GM21737 (cell line): ENCODE results near the gene AFMID.
"Not testable (repeated sequence)": the region's sequence is repeated elsewhere in the genome, so short reads cannot be mapped to it uniquely, and the experiment has no call there.

Experiments
- ATAC-seq: cut with Tn5 transposase; IDR thresholded peaks from one replicate; pipeline ENCODE4 v1.9.1; 2021; ENCODE audit warnings: mild to moderate bottlenecking, moderate library complexity; ENCODE audit not compliant: unreplicated experiment

Gene AFMID

GRCh38 chr17:78252701-78253635 lies 65.8 kb downstream of the AFMID start:
- ATAC-seq: no peak

- not testable (repeated sequence) for ATAC-seq
Observed at GRCh38 chr17:78253636-78253945, 66.4 kb downstream of the AFMID start.

DNA sequence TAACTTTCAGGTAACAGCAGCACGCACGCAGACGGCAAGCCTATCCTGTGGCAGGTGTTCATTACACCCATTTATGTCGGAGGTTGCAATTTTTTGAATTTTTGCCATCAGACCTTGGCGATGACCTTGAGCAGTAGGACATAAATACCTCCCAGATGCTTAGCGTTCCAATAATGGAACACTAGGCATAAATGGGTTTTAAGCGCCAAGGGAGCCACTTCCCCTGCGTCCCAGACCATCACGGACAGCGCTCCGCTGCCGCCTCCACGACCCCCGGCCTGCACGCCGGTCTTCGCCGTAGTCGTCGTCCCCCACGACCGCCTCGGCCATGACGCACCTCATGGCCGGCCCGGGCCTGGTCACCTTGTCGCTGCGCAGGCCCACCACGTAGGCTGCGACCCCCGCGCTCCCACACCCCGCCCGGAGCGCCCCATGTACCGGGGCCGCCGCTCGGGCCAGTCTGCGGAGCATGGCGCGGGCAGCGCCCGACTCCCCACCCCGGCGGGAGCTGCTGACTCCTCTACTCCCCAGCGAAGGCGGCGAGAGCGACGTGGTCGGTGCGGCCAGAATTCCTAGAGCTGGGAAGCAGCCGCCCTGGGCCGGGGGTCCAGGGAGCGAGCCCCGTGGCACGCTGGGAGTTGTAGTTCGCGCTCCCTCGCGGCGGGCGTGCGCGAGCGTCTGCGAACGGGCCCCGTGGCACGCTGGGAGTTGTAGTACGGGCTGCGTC lies 66.9 kb downstream of the AFMID start:
- no peak for ATAC-seq

DNA sequence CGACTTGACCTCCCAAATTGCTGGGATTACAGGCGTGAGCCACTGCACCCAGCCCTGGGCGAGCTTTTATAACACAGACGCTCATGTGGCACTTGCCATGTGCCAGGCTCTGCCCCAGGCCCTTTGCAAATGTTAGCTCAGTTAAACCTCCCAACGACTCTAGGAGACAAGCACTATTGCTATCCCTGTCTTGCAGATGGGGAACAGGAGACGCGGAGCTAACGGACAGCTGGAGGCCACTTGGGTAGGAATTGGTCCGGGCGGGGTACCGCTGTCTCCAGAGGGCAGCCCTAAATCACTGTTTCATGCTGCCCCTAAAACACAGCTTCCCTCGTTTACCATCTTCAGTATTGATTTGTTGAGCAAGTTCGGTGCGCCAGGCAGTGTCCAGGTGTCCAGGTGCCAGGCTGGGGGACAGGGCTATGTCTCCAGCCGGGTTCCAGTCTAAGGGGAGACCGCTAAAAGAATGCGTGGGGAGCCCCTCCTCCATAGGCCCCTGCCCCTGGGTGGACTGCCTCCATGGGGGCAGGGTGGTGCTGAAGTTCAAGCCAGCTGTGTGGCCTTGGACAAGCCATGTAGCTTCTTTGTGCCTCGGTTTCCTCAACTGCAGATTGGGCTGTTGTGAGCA lies 68.0 kb downstream of the AFMID start:
- no peak for ATAC-seq

GRCh38 chr17:78255953-78256706 lies 69.0 kb downstream of the AFMID start:
- no peak for ATAC-seq

- no peak for ATAC-seq
Observed at GRCh38 chr17:78256707-78257591, 69.8 kb downstream of the AFMID start.
